Fibroblast of lung (primary cell): Measurements from ENCODE around the gene SLC26A8. TPM values are rescaled to one million over a fixed set of nuclear protein-coding genes. Genes with fewer than 3 reads are reported as not detected.
A peak's percentile ranks its signal among the peaks of the same experiment; 100 is the strongest.

ENCODE experiments used
- DNase-seq, 2 donors: peaks; one replicate each; pipeline versions ENCODE4 v3.0.0 to v3.0.0-alpha.2; 2010; ENCODE audit warnings: low read depth in 2 of 2
- H2AFZ ChIP-seq: 2 replicates; pipeline ENCODE4 v1.5.1; 2012; ENCODE audit warnings: low read length, control low read depth, inconsistent platforms
- H3K27ac ChIP-seq: 2 replicates; pipeline ENCODE4 v1.5.1; 2011; ENCODE audit warnings: low read length, control low read depth; ENCODE audit not compliant: insufficient read depth
- H3K27me3 ChIP-seq: 2 replicates; pipeline ENCODE4 v1.5.1; 2011; ENCODE audit warnings: mild to moderate bottlenecking, low read length; ENCODE audit not compliant: control insufficient read depth, insufficient read depth
- H3K36me3 ChIP-seq: 2 replicates; pipeline ENCODE4 v1.5.1; 2011; ENCODE audit warnings: low read length; ENCODE audit not compliant: control insufficient read depth, insufficient read depth
- H3K4me1 ChIP-seq: 2 replicates; pipeline ENCODE4 v1.5.1; 2011; ENCODE audit warnings: low read length; ENCODE audit not compliant: control insufficient read depth, insufficient read depth; ENCODE audit errors: extremely low read depth
- H3K4me2 ChIP-seq: 2 replicates; pipeline ENCODE4 v1.5.1; 2011; ENCODE audit warnings: low read length, control low read depth; ENCODE audit not compliant: insufficient read depth; ENCODE audit errors: extremely low read depth
- H3K4me3 ChIP-seq, 4 experiments: fragments of 200-600 bp in 1 of 4; sonication (generic) in 1 of 4; replicated peaks in 1 of 4; 2 replicates each; pipeline ENCODE4 v1.5.1; 2011 to 2016; ENCODE audit warnings: low read length in 4 of 4, low read depth in 3 of 4, mild to moderate bottlenecking in 3 of 4, control low read depth in 2 of 4, inconsistent platforms in 1 of 4, mixed read lengths in 1 of 4; ENCODE audit not compliant: insufficient read depth in 1 of 4; ENCODE audit errors: control extremely low read depth in 1 of 4
- H3K79me2 ChIP-seq: 2 replicates; pipeline ENCODE4 v1.5.1; 2012; ENCODE audit warnings: mild to moderate bottlenecking, low read length, inconsistent platforms; ENCODE audit not compliant: control insufficient read depth, insufficient read depth
- H3K9ac ChIP-seq: 2 replicates; pipeline ENCODE4 v1.5.1; 2011; ENCODE audit warnings: mild to moderate bottlenecking, low read length, control low read depth; ENCODE audit not compliant: insufficient read depth
- H3K9me3 ChIP-seq: 2 replicates; pipeline ENCODE4 v1.5.1; 2012; ENCODE audit warnings: low read depth, low read length; ENCODE audit not compliant: control insufficient read depth, insufficient read depth
- H4K20me1 ChIP-seq: 2 replicates; pipeline ENCODE4 v1.5.1; 2011; ENCODE audit warnings: low read length; ENCODE audit not compliant: control insufficient read depth, insufficient read depth; ENCODE audit errors: extremely low read depth
- CTCF ChIP-seq, 2 donors: IDR thresholded peaks in 1 of 2; conservative IDR thresholded peaks in 1 of 2; 1 replicate in 1 of 2; 2 replicates in 1 of 2; pipeline ENCODE4 v1.5.1; 2011 to 2012; ENCODE audit warnings: low read length in 2 of 2, control low read depth in 1 of 2, inconsistent platforms in 1 of 2, low read depth in 1 of 2, mild to moderate bottlenecking in 1 of 2
- EZH2 ChIP-seq: IDR thresholded peaks from 2 replicates; pipeline ENCODE4 v1.5.1; 2012; ENCODE audit warnings: low read length, control low read depth, mild to moderate bottlenecking; ENCODE audit errors: missing control alignments
- polyA plus RNA-seq, 2 donors: library from polyadenylated mRNA; depleted of rRNA in 1 of 2; stranded (reverse) in 1 of 2; unstranded in 1 of 2; fragments of >200 nt; gene quantifications; 2 replicates each; pipeline ENCODE4 v1.2.1, GENCODE V29; 2011 to 2012; ENCODE audit warnings: missing spikeins in 1 of 2
- total RNA-seq: library from RNA; depleted of rRNA; stranded (reverse); fragments of >200 nt; gene quantifications from 2 replicates; pipeline ENCODE4 v1.2.1, GENCODE V29; 2014

Gene SLC26A8
- total and polyA plus RNA-seq, 2 donors (not counting 1 experiment from before 2014, with no cell fraction given) = not detected

DNA sequence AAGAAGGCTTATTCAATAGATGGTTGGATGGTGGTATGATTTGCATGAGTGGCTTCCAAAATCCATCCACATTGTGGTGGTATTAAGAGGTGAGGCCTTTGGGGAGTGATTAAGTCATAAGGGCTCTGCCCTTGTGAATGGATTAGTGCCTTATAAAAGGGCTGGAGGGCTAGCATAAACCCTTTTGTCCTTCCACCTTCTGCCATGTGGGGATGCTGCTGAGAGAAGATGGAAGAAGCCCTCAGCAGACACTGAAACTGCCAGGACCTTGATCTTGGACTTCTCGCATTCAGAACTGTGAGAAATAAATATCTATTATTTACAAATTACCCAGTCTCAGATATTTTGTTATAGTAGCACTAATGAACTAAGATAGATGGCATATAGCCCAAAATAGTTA is 75.7 kb downstream of the SLC26A8 start:
- no peak for DNase-seq
- no peak overlapping the region for H3K4me3 ChIP-seq
- no peaks in the 10 kb centered on the region for H3K4me1 ChIP-seq
- no peak overlapping the region for H3K9ac ChIP-seq
- no peak overlapping the region for H3K4me2 ChIP-seq
- peak; percentile 35 to 36 for TF ChIP-seq CTCF (conservative IDR thresholded peaks at IDR 0.05 in 1 of 2, IDR thresholded peaks at IDR 0.05 in 1 of 2; ENCODE audit: low read depth in 1 of 2, low read length in 2 of 2)
- TF ChIP-seq EZH2 = no peak
- no peaks in the 10 kb centered on the region for H3K9me3 ChIP-seq
- no peaks in the 10 kb centered on the region for H3K36me3 ChIP-seq
- no peak overlapping the region for H2AFZ ChIP-seq
- H4K20me1 ChIP-seq = no peaks in the 10 kb centered on the region
- H3K27me3 ChIP-seq = no peaks in the 10 kb centered on the region
- no peaks in the 10 kb centered on the region for H3K79me2 ChIP-seq
- H3K27ac ChIP-seq = no peak overlapping the region

DNA sequence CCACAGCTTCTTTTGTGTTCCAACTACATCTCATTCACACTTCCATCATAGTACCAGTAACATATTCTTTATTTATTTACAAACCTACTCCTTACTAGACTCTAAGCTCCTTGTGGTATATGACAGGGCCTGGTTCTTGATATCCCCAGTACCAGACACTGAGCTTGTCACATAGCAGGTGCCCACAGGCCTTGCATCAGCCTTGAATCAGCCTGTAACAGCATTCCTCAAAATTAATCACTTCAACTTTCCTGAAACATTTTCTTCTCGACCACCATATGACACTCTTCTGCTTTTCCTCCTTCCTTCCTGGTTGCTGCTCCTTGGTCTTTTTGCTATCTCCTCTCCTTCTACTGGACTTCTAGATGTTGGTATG is 78.8 kb downstream of the SLC26A8 start:
- H3K9ac ChIP-seq = no peak overlapping the region
- no peaks in the 10 kb centered on the region for H3K4me1 ChIP-seq
- no peak overlapping the region for H3K4me3 ChIP-seq
- no peak overlapping the region for H3K4me2 ChIP-seq
- H3K27ac ChIP-seq = no peak overlapping the region
- no peaks in the 10 kb centered on the region for H3K9me3 ChIP-seq
- no peaks in the 10 kb centered on the region for H3K36me3 ChIP-seq
- no peaks in the 10 kb centered on the region for H3K27me3 ChIP-seq
- peak in 1 of 2 donors; percentile 13 for DNase-seq
- no peak for TF ChIP-seq EZH2
- TF ChIP-seq CTCF (conservative IDR thresholded peaks at IDR 0.05 in 1 of 2, IDR thresholded peaks at IDR 0.05 in 1 of 2; ENCODE audit: low read depth in 1 of 2, low read length in 2 of 2) = no peak
- no peaks in the 10 kb centered on the region for H3K79me2 ChIP-seq
- no peaks in the 10 kb centered on the region for H4K20me1 ChIP-seq
- no peak overlapping the region for H2AFZ ChIP-seq

- H3K4me2 ChIP-seq = no peak overlapping the region
- no peaks in the 10 kb centered on the region for H3K4me1 ChIP-seq
- no peak overlapping the region for H3K4me3 ChIP-seq
- no peak overlapping the region for H3K9ac ChIP-seq
- H3K27ac ChIP-seq = no peak overlapping the region
- H3K9me3 ChIP-seq = no peaks in the 10 kb centered on the region
- H2AFZ ChIP-seq = no peak overlapping the region
- H3K36me3 ChIP-seq = no peaks in the 10 kb centered on the region
- no peak for TF ChIP-seq EZH2
- no peak for TF ChIP-seq CTCF (conservative IDR thresholded peaks at IDR 0.05 in 1 of 2, IDR thresholded peaks at IDR 0.05 in 1 of 2; ENCODE audit: low read depth in 1 of 2, low read length in 2 of 2)
- H4K20me1 ChIP-seq = no peaks in the 10 kb centered on the region
- no peak for DNase-seq
- no peaks in the 10 kb centered on the region for H3K27me3 ChIP-seq
- H3K79me2 ChIP-seq = no peaks in the 10 kb centered on the region
Observed at GRCh38 chr6:35943390-35943789, 81.1 kb downstream of the SLC26A8 start.
